ENCODE measurements around the gene OR7D2.
"Not testable (repeated sequence)": the region's sequence is repeated elsewhere in the genome, so short reads cannot be mapped to it uniquely, and the experiment has no call there.

Gene OR7D2

GRCh38 chr19:9178901-9179300 is at the start of gene OR7D2:
OR7D2 (plus strand) TSS chr19:9178979; CDS start chr19:9185782, 6,803 bp downstream.
- DNase-seq (ENCODE audit: low read depth): no peak

DNA sequence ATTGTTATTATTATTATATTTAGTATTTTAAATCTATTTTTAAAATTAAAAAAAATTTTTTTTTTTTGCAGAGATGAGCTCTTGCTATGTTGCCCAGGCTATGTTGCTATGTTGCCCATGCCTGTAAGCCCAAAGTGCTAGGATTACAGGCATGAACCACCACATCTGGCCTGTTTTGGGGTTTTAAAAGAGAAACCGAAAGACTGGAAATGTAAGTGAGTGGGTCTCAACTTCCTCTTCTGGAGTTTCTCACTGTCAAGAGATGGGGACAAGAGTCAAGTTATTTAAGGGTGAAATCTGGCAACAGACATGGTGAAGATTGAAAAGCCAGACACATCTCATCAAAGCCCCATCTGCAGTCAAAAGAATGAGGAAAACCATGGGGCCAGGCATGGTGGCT is 47.8 kb upstream of the OR7D2 start:
- DNase-seq (ENCODE audit: low read depth): no peak

DNA sequence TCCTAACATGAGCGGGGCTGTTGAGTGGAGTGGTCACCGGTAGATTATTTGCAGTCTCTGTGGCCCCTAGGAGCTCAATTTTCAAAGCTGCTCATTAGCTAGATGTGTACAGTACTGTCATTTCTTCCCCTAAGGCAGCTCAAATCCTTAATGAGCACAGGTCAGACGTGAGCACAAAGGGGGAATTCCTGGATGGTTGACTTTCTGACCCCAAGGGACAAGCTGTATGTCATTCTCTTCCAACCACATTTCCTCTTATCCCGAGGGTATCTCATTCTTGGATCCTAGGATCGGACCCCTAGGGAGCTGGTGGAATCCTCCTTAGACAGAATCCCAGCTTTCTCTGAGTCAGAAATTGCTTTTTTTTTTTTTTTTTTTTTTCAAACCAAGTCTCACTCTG is 46.4 kb upstream of the OR7D2 start:
- no peak for DNase-seq (ENCODE audit: low read depth)

DNA sequence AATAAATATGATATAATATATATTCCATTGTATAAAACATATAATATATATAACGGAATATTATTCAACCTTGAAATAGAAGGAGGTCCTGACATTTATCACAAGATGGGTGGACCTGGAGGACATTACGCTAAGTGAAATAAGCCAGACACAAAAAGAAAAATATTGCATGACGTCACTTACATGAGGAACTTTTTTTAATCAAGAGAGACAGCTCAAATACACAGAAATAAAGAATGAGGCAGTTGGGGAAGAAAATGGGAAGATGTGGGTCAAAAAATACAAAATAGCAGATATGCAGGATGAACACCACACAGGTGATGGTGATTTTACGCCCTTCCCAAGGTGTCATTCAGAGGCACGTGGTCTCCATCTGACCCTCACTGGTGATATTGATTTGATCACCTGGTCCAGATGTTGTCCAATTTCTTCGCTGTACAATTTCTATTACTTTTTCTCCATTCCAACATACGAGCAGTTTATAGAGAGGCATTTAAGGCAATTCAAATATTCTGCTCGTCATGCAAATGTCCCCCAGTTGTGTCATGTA is 39.1 kb upstream of the OR7D2 start:
- DNase-seq (ENCODE audit: low read depth): no peak

- peak; percentile 62 for DNase-seq (ENCODE audit: low read depth)
Observed at GRCh38 chr19:9140159-9140874, 38.5 kb upstream of the OR7D2 start, which contains the start of gene ZNF317. ZNF317 (plus strand) TSS chr19:9140397; CDS start chr19:9156017, 15,620 bp downstream.

DNA sequence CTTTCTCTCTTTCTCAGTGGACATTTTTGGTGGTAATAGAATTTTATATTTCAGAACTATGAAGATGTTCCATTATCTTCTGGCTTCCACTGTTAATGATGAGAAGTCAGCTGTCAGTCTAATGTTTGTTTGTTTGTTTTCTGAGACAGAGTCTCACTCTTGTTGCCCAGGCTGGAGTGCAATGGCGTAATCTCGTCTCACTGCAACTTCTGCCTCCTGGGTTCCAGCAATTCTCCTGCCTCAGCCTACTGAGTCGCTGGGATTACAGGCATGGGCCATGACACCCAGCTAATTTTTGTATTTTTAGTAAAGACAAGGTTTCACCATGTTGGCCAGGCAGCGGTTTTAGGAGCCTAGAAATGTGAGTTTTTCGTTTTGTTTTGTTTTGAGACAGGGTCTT is 33.9 kb upstream of the OR7D2 start:
- DNase-seq (ENCODE audit: low read depth): no peak

DNA sequence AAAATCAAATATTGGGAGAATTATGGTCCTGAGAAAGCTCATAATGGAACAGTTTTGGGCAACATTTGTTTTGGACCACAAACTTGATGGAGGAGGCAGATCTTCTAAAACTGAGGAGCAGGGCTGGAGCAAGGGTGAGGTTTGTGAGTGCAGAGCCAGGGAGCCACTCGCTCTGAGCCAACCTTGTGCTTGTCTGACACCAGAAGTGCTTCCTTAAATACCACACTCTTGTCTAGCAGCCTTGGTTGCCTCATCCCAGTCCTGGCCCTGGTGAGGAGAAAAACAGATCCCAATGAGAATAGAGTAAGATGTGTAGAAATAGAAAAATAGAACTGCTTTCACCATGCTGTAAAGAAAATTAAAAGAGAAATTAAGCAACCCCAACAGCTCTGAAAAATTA is 31.9 kb upstream of the OR7D2 start:
- no peak for DNase-seq (ENCODE audit: low read depth)

DNA sequence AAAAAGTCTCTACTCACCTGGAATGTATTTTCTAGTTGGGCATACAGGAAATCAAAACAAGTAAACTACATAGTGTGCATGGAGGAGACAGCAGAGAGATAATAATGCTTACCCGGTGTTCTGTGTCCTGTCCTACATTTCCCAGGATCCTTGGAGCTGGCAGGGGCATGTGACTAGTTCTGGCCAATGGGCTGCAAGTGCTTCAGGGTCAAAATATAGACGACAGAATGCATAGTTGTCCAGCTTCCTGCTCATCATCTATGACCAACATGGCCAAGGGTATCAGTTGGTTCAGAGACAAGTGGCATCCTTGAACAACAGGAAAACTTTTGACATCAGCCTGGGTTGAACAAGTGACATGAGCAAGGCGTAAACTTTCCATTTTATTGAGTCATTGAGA is 30.1 kb upstream of the OR7D2 start:
- DNase-seq (ENCODE audit: low read depth): no peak

- DNase-seq (ENCODE audit: low read depth): no peak
Observed at GRCh38 chr19:9149997-9150396, 28.8 kb upstream of the OR7D2 start.

DNA sequence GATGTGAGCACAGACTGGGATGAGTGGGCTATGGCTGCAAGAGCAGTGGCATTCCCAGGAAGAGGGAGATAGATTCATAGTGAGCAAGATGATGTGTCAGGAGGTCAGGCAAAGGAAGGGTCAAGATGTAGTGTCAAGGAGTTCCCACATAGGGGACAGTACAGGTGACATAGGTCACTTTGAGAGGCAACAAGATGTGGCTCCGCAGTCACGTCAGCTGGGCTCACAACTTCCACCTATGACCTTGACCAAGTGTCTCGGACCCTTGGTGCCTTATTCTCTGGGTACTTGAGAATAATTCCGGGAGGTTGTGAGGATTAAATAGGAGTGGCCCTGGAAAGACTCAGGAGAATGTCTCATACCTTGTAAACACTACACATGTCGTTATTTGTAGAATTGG is 28.1 kb upstream of the OR7D2 start:
- no peak for DNase-seq (ENCODE audit: low read depth)

DNA sequence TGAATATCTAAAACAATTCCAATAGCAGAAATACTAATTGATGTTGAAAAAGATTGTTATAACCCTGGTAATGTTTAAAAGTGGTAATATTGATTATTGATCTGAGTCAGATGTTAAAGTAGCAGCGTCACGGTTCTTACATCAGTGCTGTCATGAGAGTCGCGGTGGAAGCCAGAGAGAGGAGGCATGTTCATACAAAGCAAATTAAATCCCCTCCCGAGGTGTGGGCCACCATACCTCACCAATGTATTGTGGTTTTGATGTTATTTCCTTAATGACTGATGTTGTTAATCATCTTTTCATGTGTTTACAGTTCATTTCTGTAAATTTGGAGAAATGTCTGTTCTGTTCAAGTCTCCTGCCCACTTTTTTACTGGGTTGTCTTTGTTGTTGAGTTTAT is 27.4 kb upstream of the OR7D2 start:
- no peak for DNase-seq (ENCODE audit: low read depth)

- DNase-seq (ENCODE audit: low read depth): no peak
Observed at GRCh38 chr19:9155591-9155990, 23.2 kb upstream of the OR7D2 start.

DNA sequence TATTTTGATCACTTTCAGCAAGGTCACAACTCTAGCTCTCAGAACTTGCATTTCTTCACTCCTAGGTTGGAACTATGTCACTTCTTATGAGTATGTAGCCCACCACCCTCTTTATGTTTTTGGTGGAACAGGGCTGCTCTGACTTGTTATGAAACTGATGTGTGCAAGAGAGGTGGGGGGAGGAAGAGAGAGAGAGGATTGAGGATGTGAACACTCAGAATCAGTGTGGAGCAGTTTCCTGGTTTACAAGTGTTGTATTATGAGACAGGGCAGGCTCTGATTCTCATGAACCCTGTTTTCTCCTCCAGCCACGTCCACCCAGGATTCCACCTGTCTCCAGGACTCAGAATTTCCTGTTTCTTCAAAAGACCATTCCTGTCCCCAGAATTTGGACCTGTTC is 22.5 kb upstream of the OR7D2 start:
- DNase-seq (ENCODE audit: low read depth): no peak

DNA sequence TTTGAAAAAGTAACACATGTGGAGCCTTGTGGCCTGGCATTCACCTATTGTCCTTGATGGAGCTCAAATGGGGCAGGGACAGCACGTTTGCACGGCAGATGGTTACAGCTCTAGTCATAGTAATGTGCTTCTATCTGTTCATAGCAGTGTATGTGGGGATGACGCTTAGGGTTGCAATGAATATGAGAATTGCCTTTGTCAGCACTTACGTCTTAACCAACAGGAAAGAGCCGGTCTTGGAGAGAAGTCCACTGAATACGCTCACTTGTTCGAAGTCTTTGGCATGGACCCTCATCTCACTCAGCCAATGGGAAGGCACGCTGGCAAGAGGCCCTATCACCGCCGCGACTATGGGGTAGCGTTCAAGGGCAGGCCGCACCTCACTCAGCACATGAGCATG is 18.9 kb upstream of the OR7D2 start:
- DNase-seq (ENCODE audit: low read depth): no peak

- no peak for DNase-seq (ENCODE audit: low read depth)
Observed at GRCh38 chr19:9161427-9161826, 17.4 kb upstream of the OR7D2 start.

- peak; percentile 15 for DNase-seq (ENCODE audit: low read depth)
Observed at GRCh38 chr19:9165261-9165660, 13.5 kb upstream of the OR7D2 start.

- DNase-seq (ENCODE audit: low read depth): no peak
Observed at GRCh38 chr19:9166846-9167245, 11.9 kb upstream of the OR7D2 start.

DNA sequence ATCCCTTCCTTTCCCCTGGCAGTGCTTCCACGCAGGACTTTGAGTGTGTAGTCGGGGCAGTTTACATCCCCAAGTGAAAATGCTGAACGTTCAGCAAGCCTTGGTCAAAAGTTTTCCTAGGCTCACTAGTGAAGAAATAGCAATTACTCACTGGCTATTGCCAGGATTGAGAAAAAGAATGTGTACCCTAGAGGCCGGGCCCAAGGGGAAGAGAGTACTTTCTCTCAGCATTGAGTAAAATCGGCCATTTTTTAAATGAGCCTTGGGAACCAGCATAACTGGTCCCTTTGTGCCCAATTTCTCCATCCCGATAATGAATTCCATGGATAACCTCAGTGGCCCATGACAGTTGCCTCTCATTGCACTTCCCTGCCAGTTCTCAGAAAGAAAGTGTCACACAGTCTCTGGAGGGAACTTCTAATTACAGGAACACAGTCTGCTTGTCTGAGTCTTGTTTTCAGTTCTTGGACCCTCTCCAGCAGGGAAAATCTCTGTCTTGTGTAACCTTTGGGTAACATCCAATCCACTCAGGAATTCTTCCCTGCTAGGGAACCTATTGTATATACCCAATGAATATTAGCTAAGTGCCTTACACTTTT is 7.3 kb upstream of the OR7D2 start:
- no peak for DNase-seq (ENCODE audit: low read depth)

GRCh38 chr19:9175326-9175725 is 3.5 kb upstream of the OR7D2 start:
- DNase-seq (ENCODE audit: low read depth): no peak

DNA sequence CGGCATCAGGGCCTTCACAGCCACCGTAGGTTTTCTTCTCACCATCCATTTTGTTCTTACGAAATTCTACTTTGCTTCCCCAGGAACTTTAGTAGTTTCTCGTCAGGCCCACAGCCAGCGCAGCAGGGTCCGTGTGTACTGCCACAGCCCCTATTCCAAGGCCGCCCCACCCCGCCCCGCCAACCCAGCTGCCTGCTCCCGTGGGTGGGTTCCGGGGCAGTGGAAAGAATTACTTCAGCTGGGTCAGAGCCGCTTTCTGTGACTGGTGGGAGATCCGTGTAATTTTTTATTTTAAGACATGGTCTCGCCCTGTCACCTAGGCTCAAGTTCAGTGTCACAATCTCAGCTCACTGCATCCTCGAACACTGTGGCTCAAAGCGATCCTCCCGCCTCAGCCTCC is 4.2 kb downstream of the OR7D2 start:
- DNase-seq (ENCODE audit: low read depth): no peak

DNA sequence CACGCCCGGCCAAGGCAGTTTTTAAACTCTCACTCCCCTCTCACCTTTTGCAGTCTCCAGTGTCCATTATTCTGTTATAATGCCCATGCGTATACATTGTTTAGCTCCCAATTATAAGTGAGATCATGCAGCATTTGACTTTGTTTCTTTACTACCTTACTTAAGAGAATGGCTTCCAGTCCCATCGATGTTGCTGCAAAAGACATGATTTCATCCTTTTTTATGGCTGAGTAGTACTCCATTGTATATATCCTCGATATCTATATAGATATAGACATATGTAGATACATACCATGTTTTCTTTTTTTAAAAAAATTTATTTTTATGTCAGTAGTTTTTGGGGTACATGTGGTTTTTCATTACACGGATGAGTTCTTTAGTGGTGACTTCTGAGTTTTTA is 8.4 kb downstream of the OR7D2 start:
- no peak for DNase-seq (ENCODE audit: low read depth)

- DNase-seq (ENCODE audit: low read depth): no peak
Observed at GRCh38 chr19:9189535-9189934, 10.8 kb downstream of the OR7D2 start.

DNA sequence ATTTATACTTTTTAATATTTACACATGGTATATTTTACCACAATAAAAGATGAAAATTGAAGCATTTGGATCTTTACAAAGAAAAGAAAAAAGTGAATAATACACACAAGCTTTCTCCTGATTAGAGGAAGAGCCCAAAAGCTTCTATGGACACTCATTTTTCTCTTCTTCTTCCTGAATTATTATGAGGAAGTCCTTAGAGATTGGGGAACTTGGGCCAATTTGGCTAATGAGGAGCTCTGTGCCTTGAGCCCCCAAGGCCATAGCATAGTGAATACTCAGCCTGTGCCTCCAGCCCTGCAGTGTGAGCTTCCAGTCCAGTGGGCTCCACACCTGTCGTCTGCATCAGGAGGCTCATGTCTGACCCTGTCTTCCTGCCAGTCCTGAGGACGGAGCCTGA is 19.3 kb downstream of the OR7D2 start:
- not testable (repeated sequence) for DNase-seq (ENCODE audit: low read depth)
